B cell (primary cell): Measurements from ENCODE around the gene NME3. TPM values are rescaled to one million over a fixed set of nuclear protein-coding genes. Genes with fewer than 3 reads are reported as not detected.
A peak's percentile ranks its signal among the peaks of the same experiment; 100 is the strongest.

ENCODE experiments used
- ATAC-seq: fragments of 200-7000 bp; cut with Tn5 transposase; one replicate; pipeline ENCODE4 v1.10.0; 2021; ENCODE audit warnings: low read depth, mild to moderate bottlenecking, moderate number of reproducible peaks, moderate library complexity
- CTCF ChIA-PET: fragments of 350-600 bp; sonication (Branson Sonifier 250); formaldehyde crosslinking; loops from one replicate; lab custom pipeline; 2021; ENCODE audit warnings: antibody characterized with exemption, inconsistent platforms; lab: Charles Lee
- POLR2A ChIA-PET: fragments of 350-600 bp; sonication (Branson Sonifier 250); formaldehyde crosslinking; loops from one replicate; lab custom pipeline; 2021; ENCODE audit warnings: antibody characterized with exemption; lab: Charles Lee
- DNase-seq: peaks from one replicate; pipeline ENCODE4 v3.0.0; 2013
- H2AFZ ChIP-seq: 2 replicates; pipeline ENCODE4 v1.6.1; 2012; ENCODE audit warnings: mild to moderate bottlenecking, low read depth, low read length; ENCODE audit not compliant: insufficient read depth, poor library complexity, severe bottlenecking
- H3K27ac ChIP-seq, 2 donors: 1 replicate in 1 of 2; 2 replicates in 1 of 2; pipeline ENCODE4 v1.5.1; 2012 to 2013; ENCODE audit warnings: low read length in 2 of 2, mild to moderate bottlenecking in 2 of 2, moderate library complexity in 1 of 2
- H3K27me3 ChIP-seq, 4 experiments: fragments of 200-600 bp in 1 of 4; sonication (generic) in 1 of 4; replicated peaks in 1 of 4; 1 replicate in 2 of 4; 2 replicates in 2 of 4; pipeline versions ENCODE4 v1.6.1 to v1.7.0; 2013 to 2016; ENCODE audit warnings: low read length in 3 of 4, mild to moderate bottlenecking in 2 of 4, mixed read lengths in 1 of 4, moderate library complexity in 1 of 4; ENCODE audit not compliant: insufficient read depth in 4 of 4, control insufficient read depth in 3 of 4; ENCODE audit errors: control extremely low read depth in 1 of 4
- H3K36me3 ChIP-seq, 2 experiments: replicated peaks in 1 of 2; 1 replicate in 1 of 2; 2 replicates in 1 of 2; pipeline versions ENCODE4 v1.6.1 to v1.7.1; 2013; ENCODE audit warnings: low read length in 1 of 2; ENCODE audit not compliant: insufficient read depth in 2 of 2, control insufficient read depth in 1 of 2; ENCODE audit errors: control extremely low read depth in 1 of 2, extremely low read depth in 1 of 2
- H3K4me1 ChIP-seq, 2 donors: fragments of 200-600 bp in 1 of 2; sonication (generic) in 1 of 2; 1 replicate in 1 of 2; 2 replicates in 1 of 2; pipeline versions ENCODE4 v1.5.1 to v1.6.1; 2013 to 2017; ENCODE audit warnings: low read length in 2 of 2; ENCODE audit not compliant: control insufficient read depth in 2 of 2, insufficient read depth in 2 of 2
- H3K4me2 ChIP-seq: replicated peaks from 2 replicates; pipeline ENCODE3; 2012; ENCODE audit warnings: mild to moderate bottlenecking, low read depth, low read length; ENCODE audit not compliant: poor library complexity, severe bottlenecking
- H3K4me3 ChIP-seq, 5 experiments: fragments of 200-600 bp in 1 of 5; sonication (generic) in 1 of 5; 1 replicate in 3 of 5; 2 replicates in 2 of 5; pipeline versions ENCODE4 v1.5.1 to v1.7.0; 2011 to 2016; ENCODE audit warnings: low read length in 4 of 5, mild to moderate bottlenecking in 4 of 5, low read depth in 2 of 5, control low read depth in 1 of 5, moderate library complexity in 1 of 5; ENCODE audit not compliant: insufficient read depth in 1 of 5; ENCODE audit errors: control extremely low read depth in 1 of 5, extremely low read depth in 1 of 5
- H3K79me2 ChIP-seq: fragments of 200-600 bp; sonication (generic); one replicate; pipeline ENCODE4 v1.6.0; 2016; ENCODE audit warnings: low read length; ENCODE audit not compliant: control insufficient read depth, insufficient read depth
- H3K9ac ChIP-seq: fragments of 200-600 bp; sonication (generic); 2 replicates; pipeline ENCODE4 v1.6.1; 2017; ENCODE audit warnings: mild to moderate bottlenecking, low read length, moderate library complexity
- H3K9me3 ChIP-seq, 3 donors: one replicate each; pipeline versions ENCODE4 v1.6.1 to v1.7.1; 2013; ENCODE audit warnings: low read length in 2 of 3; ENCODE audit not compliant: control insufficient read depth in 2 of 3, insufficient read depth in 1 of 3; ENCODE audit errors: control extremely low read depth in 1 of 3
- H4K20me1 ChIP-seq: 2 replicates; pipeline ENCODE4 v1.6.0; 2012; ENCODE audit warnings: mild to moderate bottlenecking, low read length; ENCODE audit not compliant: insufficient read depth, control insufficient read depth, poor library complexity, severe bottlenecking
- H3K27ac Mint-ChIP-seq: one replicate; pipeline ENCODE4 v1.8.0; 2021; ENCODE audit warnings: mixed read lengths
- H3K27me3 Mint-ChIP-seq: one replicate; pipeline ENCODE4 v1.8.0; 2021; ENCODE audit warnings: mixed read lengths
- H3K4me1 Mint-ChIP-seq: one replicate; pipeline ENCODE4 v1.8.0; 2021; ENCODE audit warnings: mixed read lengths
- H3K4me3 Mint-ChIP-seq: one replicate; pipeline ENCODE4 v1.8.0; 2021; ENCODE audit warnings: mixed read lengths
- H3K9me3 Mint-ChIP-seq: one replicate; pipeline ENCODE4 v1.8.0; 2022; ENCODE audit warnings: mixed read lengths; ENCODE audit not compliant: insufficient read depth
- EZH2 ChIP-seq: IDR thresholded peaks from 2 replicates; pipeline ENCODE4 v1.6.1; 2012; ENCODE audit warnings: borderline replicate concordance, low read depth, mild to moderate bottlenecking, moderate library complexity, low read length; ENCODE audit not compliant: insufficient read depth, poor library complexity, severe bottlenecking
- WGBS: methylation state at CpG from one replicate; pipeline ENCODE4 v1.1.5; 2013; ENCODE audit warnings: missing lambda C conversion rate; ENCODE audit not compliant: insufficient coverage; 5-methylcytosine and 5-hydroxymethylcytosine counted together
- intact Hi-C: fragments of 100-400 bp; cut with micrococcal nuclease; formaldehyde crosslinking; loops from one replicate; pipeline ENCODE4 v1.10.0; 2022
- polyA plus RNA-seq: library from polyadenylated mRNA; depleted of rRNA; stranded (reverse); fragments of >200 nt; gene quantifications from 2 replicates; pipeline ENCODE4 v1.2.3, GENCODE V29; 2012
- total RNA-seq, 2 donors: library from RNA; stranded (reverse); fragments of 120-200 nt in 1 of 2; gene quantifications; 1 replicate in 1 of 2; 2 replicates in 1 of 2; pipeline versions ENCODE4 v1.2.3 to v1.2.4, GENCODE V29; 2013 to 2022
- TF ChIP-seq, protein P1 (sequence below): fragments of 200-600 bp; IDR thresholded peaks from one replicate; pipeline ENCODE4 v1.8.0; 2022; ENCODE audit warnings: antibody characterized with exemption, mild to moderate bottlenecking

NME3 gene
- total and polyA plus RNA-seq, 2 donors (not counting 1 experiment from before 2014, with no cell fraction given) = 63.2 to 150 TPM

DNA sequence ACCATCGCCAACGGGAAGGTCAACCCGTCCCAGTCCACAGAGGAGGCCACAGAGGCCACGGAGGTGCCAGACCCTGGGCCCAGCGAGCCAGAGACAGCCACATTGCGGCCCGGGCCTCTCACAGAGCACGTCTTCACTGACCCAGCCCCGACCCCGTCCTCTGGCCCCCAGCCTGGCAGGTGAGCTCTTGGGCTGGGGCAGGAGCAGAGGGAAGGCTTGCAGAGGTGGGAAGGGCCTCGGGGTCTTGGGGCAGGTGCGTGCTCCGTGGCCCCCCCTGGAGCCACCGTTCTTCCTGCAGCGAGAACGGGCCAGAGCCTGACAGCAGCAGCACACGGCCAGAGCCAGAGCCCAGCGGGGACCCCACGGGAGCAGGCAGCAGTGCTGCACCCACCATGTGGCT lies 5.1 kb downstream of the NME3 start:
- 95% methylated on average over 19 of the region's 19 CpGs for WGBS
- no peak for TF ChIP-seq EZH2
- TF ChIP-seq, protein P1, sequence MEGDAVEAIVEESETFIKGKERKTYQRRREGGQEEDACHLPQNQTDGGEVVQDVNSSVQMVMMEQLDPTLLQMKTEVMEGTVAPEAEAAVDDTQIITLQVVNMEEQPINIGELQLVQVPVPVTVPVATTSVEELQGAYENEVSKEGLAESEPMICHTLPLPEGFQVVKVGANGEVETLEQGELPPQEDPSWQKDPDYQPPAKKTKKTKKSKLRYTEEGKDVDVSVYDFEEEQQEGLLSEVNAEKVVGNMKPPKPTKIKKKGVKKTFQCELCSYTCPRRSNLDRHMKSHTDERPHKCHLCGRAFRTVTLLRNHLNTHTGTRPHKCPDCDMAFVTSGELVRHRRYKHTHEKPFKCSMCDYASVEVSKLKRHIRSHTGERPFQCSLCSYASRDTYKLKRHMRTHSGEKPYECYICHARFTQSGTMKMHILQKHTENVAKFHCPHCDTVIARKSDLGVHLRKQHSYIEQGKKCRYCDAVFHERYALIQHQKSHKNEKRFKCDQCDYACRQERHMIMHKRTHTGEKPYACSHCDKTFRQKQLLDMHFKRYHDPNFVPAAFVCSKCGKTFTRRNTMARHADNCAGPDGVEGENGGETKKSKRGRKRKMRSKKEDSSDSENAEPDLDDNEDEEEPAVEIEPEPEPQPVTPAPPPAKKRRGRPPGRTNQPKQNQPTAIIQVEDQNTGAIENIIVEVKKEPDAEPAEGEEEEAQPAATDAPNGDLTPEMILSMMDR = no peak
- Histone ChIP-seq H3K9me3 (peaks cover 0 to 4% (median 0%) of the 10 kb centered on the region in 3 donors), H4K20me1 (peaks cover 18% of the 10 kb centered on the region), H3K27ac (no peak overlapping the region), H3K9ac (no peak overlapping the region), H2AFZ (no peak overlapping the region), H3K36me3 (peaks cover 0 to 66% of the 10 kb centered on the region in 2 experiments), H3K79me2 (no peaks in the 10 kb centered on the region), H3K4me3 (no peak overlapping the region), H3K27me3 (no peaks in the 10 kb centered on the region), H3K4me2 (no peak overlapping the region), H3K4me1 (peaks cover 5 to 9% of the 10 kb centered on the region in 2 donors)
- ATAC-seq (no peak), DNase-seq (no peak)
- POLR2A ChIA-PET = no interaction called here
- Mint-ChIP-seq H3K4me3 (no peak overlapping the region), H3K4me1 (peaks cover 5% of the 10 kb centered on the region), H3K27me3 (no peaks in the 10 kb centered on the region), H3K27ac (peak overlapping the region; percentile 10), H3K9me3 (no peaks in the 10 kb centered on the region)
- CTCF ChIA-PET = no interaction called here
- intact Hi-C loops = no loop called here

DNA sequence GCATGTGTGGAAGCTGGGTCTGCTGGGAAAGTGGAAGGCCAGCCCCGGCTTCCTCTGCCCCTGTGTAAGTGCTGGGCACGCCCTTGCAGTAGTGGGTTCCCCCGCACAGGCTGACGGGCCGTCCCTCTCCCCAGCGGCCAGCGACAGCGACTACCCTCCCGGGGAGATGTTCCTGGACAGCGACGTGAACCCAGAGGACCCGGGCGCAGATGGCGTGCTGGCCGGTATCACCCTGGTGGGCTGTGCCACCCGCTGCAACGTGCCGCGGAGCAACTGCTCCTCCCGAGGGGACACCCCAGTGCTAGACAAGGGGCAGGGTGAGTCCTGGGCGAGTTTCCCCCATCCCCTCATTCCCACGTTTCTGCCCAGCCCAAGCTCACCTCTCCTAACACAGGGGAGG lies 5.5 kb downstream of the NME3 start:
- no peak overlapping the region for H3K4me3 ChIP-seq
- peaks cover 5 to 9% of the 10 kb centered on the region in 2 donors for H3K4me1 ChIP-seq
- POLR2A ChIA-PET = no interaction called here
- peaks cover 0 to 70% of the 10 kb centered on the region in 2 experiments for H3K36me3 ChIP-seq
- 94% methylated on average over 22 of the region's 22 CpGs for WGBS
- H3K27me3 ChIP-seq = no peaks in the 10 kb centered on the region
- H3K9me3 ChIP-seq = peaks cover 0 to 4% (median 0%) of the 10 kb centered on the region in 3 donors
- Mint-ChIP-seq H3K9me3 (no peaks in the 10 kb centered on the region), H3K27ac (peak overlapping the region; percentile 10), H3K4me1 (peaks cover 5% of the 10 kb centered on the region), H3K4me3 (no peak overlapping the region), H3K27me3 (no peaks in the 10 kb centered on the region)
- H3K4me2 ChIP-seq = no peak overlapping the region
- H3K9ac ChIP-seq = no peak overlapping the region
- intact Hi-C loops = no loop called here
- DNase-seq (no peak), ATAC-seq (no peak)
- H4K20me1 ChIP-seq = peaks cover 18% of the 10 kb centered on the region
- H3K27ac ChIP-seq = no peak overlapping the region
- no peaks in the 10 kb centered on the region for H3K79me2 ChIP-seq
- CTCF ChIA-PET = no interaction called here
- H2AFZ ChIP-seq = no peak overlapping the region
- TF ChIP-seq EZH2 = no peak
- TF ChIP-seq, protein P1 = no peak
